H1 (cell line): Measurements from ENCODE around the gene POLR1B. TPM values are rescaled to one million over a fixed set of nuclear protein-coding genes. Genes with fewer than 3 reads are reported as not detected.
"Not testable (repeated sequence)": the region's sequence is repeated elsewhere in the genome, so short reads cannot be mapped to it uniquely, and the experiment has no call there.

ENCODE experiments used
- CTCF ChIA-PET: fragments of 300-600 bp; sonication (Branson Sonifier 250); formaldehyde crosslinking; loops from one replicate; lab custom pipeline; 2021; ENCODE audit not compliant: partially characterized antibody; lab: Charles Lee
- POLR2A ChIA-PET: fragments of 300-600 bp; sonication (Branson Sonifier 250); formaldehyde crosslinking; loops from one replicate; lab custom pipeline; 2021; ENCODE audit warnings: inconsistent platforms; ENCODE audit not compliant: partially characterized antibody; lab: Charles Lee
- DNase-seq, 2 experiments: peaks; one replicate each; pipeline versions ENCODE4 v3.0.0 to v3.0.0-alpha.2; 2010 to 2022; ENCODE audit warnings: low spot score in 2 of 2, low read depth in 1 of 2, mixed read lengths in 1 of 2
- FAIRE-seq: peaks from 2 replicates; lab custom pipeline; 2011; peaks lifted over from hg19 to GRCh38; lab: Jason Lieb, UNC
- H2AFZ ChIP-seq: 2 replicates; pipeline ENCODE4 v1.8.1; 2012; ENCODE audit warnings: low read length, inconsistent platforms
- H2AK5ac ChIP-seq: 2 replicates; pipeline ENCODE4 v1.6.1; 2013; ENCODE audit warnings: low read depth, low read length
- H2BK120ac ChIP-seq: replicated peaks from 2 replicates; pipeline ENCODE3; 2013; ENCODE audit warnings: low read depth, low read length, inconsistent platforms
- H2BK12ac ChIP-seq: 2 replicates; pipeline ENCODE4 v1.6.1; 2013; ENCODE audit warnings: low read depth, low read length
- H2BK15ac ChIP-seq: 2 replicates; pipeline ENCODE4 v1.6.1; 2013; ENCODE audit warnings: low read length
- H2BK20ac ChIP-seq: 2 replicates; pipeline ENCODE4 v1.6.1; 2013; ENCODE audit warnings: low read length
- H2BK5ac ChIP-seq: 2 replicates; pipeline ENCODE4 v1.6.1; 2013; ENCODE audit warnings: low read depth, low read length
- H3K14ac ChIP-seq: 2 replicates; pipeline ENCODE4 v1.6.1; 2013; ENCODE audit warnings: inconsistent platforms; ENCODE audit not compliant: insufficient read length
- H3K18ac ChIP-seq: 2 replicates; pipeline ENCODE4 v1.6.1; 2013; ENCODE audit warnings: low read length; ENCODE audit errors: extremely low read depth
- H3K23ac ChIP-seq: 2 replicates; pipeline ENCODE4 v1.6.1; 2013; ENCODE audit warnings: inconsistent platforms; ENCODE audit not compliant: insufficient read length
- H3K23me2 ChIP-seq: 2 replicates; pipeline ENCODE4 v1.6.1; 2013; ENCODE audit warnings: low read depth, low read length
- H3K27ac ChIP-seq: 2 replicates; pipeline ENCODE4 v1.6.1; 2011; ENCODE audit warnings: low read depth, low read length, inconsistent platforms
- H3K27me3 ChIP-seq, 4 experiments: replicated peaks in 1 of 4; 1 replicate in 1 of 4; 2 replicates in 3 of 4; pipeline versions ENCODE4 v1.6.1 to v1.8.1; 2011 to 2013; ENCODE audit warnings: low read length in 3 of 4, mild to moderate bottlenecking in 3 of 4, inconsistent platforms in 2 of 4, mixed read lengths in 2 of 4, moderate library complexity in 1 of 4; ENCODE audit not compliant: control insufficient read depth in 3 of 4, insufficient read depth in 3 of 4; ENCODE audit errors: extremely low read depth in 1 of 4
- H3K36me3 ChIP-seq, 4 experiments: 2 replicates each; pipeline versions ENCODE4 v1.6.1 to v1.8.1; 2011 to 2013; ENCODE audit warnings: mild to moderate bottlenecking in 4 of 4, low read length in 3 of 4, moderate library complexity in 2 of 4, control low read depth in 1 of 4, inconsistent platforms in 1 of 4; ENCODE audit not compliant: insufficient read depth in 4 of 4, control insufficient read depth in 2 of 4
- H3K4ac ChIP-seq: replicated peaks from 2 replicates; pipeline ENCODE3; 2013; ENCODE audit warnings: low read length, low read depth, mixed read lengths, inconsistent platforms; ENCODE audit not compliant: insufficient read length
- H3K4me1 ChIP-seq, 4 experiments: replicated peaks in 1 of 4; 1 replicate in 1 of 4; 2 replicates in 3 of 4; pipeline versions ENCODE4 v1.6.1 to v1.8.1; 2011 to 2013; ENCODE audit warnings: low read length in 3 of 4, inconsistent platforms in 2 of 4, mixed read lengths in 1 of 4; ENCODE audit not compliant: insufficient read depth in 4 of 4, control insufficient read depth in 3 of 4
- H3K4me2 ChIP-seq, 2 experiments: 2 replicates each; pipeline versions ENCODE4 v1.6.1 to v1.8.1; 2011 to 2013; ENCODE audit warnings: low read depth in 2 of 2, low read length in 2 of 2, control low read depth in 1 of 2, inconsistent platforms in 1 of 2, mild to moderate bottlenecking in 1 of 2; ENCODE audit not compliant: insufficient read depth in 1 of 2
- H3K4me3 ChIP-seq, 4 experiments: fragments of 200-600, 300-600 bp in 1 of 4; sonication (generic), shearing (Covaris generic), sonication (Bioruptor Twin) in 1 of 4; 2 replicates each; pipeline versions ENCODE4 v1.5.1 to v1.8.1; 2011 to 2016; ENCODE audit warnings: low read length in 4 of 4, low read depth in 3 of 4, control low read depth in 2 of 4, inconsistent platforms in 2 of 4, mild to moderate bottlenecking in 2 of 4, mixed read lengths in 1 of 4, moderate library complexity in 1 of 4; ENCODE audit not compliant: insufficient read depth in 2 of 4; ENCODE audit errors: extremely low read depth in 1 of 4
- H3K56ac ChIP-seq: replicated peaks from 2 replicates; pipeline ENCODE3; 2013; ENCODE audit warnings: low read depth, mild to moderate bottlenecking, mixed read lengths, low read length, inconsistent platforms; ENCODE audit not compliant: insufficient read length
- H3K79me1 ChIP-seq: 2 replicates; pipeline ENCODE4 v1.6.1; 2013; ENCODE audit warnings: low read depth, low read length, control low read depth
- H3K79me2 ChIP-seq, 2 experiments: 2 replicates each; pipeline versions ENCODE4 v1.6.1 to v1.8.1; 2012 to 2013; ENCODE audit warnings: low read length in 2 of 2, mild to moderate bottlenecking in 2 of 2, inconsistent platforms in 1 of 2; ENCODE audit not compliant: insufficient read depth in 2 of 2, control insufficient read depth in 1 of 2
- H3K9ac ChIP-seq, 4 experiments: replicated peaks in 1 of 4; 1 replicate in 1 of 4; 2 replicates in 3 of 4; pipeline versions ENCODE4 v1.6.1 to v1.8.1; 2011 to 2013; ENCODE audit warnings: low read depth in 3 of 4, low read length in 3 of 4, control low read depth in 2 of 4, mild to moderate bottlenecking in 2 of 4, moderate library complexity in 2 of 4, inconsistent platforms in 1 of 4; ENCODE audit errors: extremely low read depth in 1 of 4
- H3K9me3 ChIP-seq, 2 experiments: 2 replicates each; pipeline versions ENCODE4 v1.6.1 to v1.8.1; 2012 to 2013; ENCODE audit warnings: mild to moderate bottlenecking in 2 of 2, moderate library complexity in 2 of 2, control low read depth in 1 of 2, inconsistent platforms in 1 of 2, low read depth in 1 of 2, low read length in 1 of 2, mixed read lengths in 1 of 2; ENCODE audit not compliant: insufficient read depth in 2 of 2
- H4K20me1 ChIP-seq, 2 experiments: replicated peaks in 1 of 2; 2 replicates each; pipeline versions ENCODE3 to v1.8.1; 2011 to 2013; ENCODE audit warnings: inconsistent platforms in 2 of 2, low read length in 2 of 2, mild to moderate bottlenecking in 1 of 2; ENCODE audit not compliant: insufficient read depth in 2 of 2, control insufficient read depth in 1 of 2
- H4K5ac ChIP-seq: 2 replicates; pipeline ENCODE4 v1.6.1; 2013; ENCODE audit warnings: low read length, low read depth, mixed read lengths, inconsistent platforms; ENCODE audit not compliant: insufficient read length
- H4K8ac ChIP-seq: 2 replicates; pipeline ENCODE4 v1.8.0; 2013; ENCODE audit warnings: mild to moderate bottlenecking, moderate library complexity, low read length, inconsistent platforms; ENCODE audit not compliant: insufficient read depth; ENCODE audit errors: extremely low read depth
- H4K91ac ChIP-seq: replicated peaks from 2 replicates; pipeline ENCODE3; 2013; ENCODE audit warnings: low read length, mixed read lengths, inconsistent platforms; ENCODE audit not compliant: insufficient read length
- RFX5 ChIP-seq: IDR thresholded peaks from 2 replicates; pipeline ENCODE4 v1.6.1; 2011; ENCODE audit warnings: low read depth, low read length, improper control_type of control experiment, borderline replicate concordance
- WGBS, 2 experiments: shearing (Covaris generic) in 1 of 2; methylation state at CpG; one replicate each; pipeline versions ENCODE4 v1.1.6 to v1.1.7; 2013 to 2015; ENCODE audit warnings: low lambda C conversion rate in 2 of 2, mixed read lengths in 2 of 2, inconsistent platforms in 1 of 2, low coverage in 1 of 2, missing lambda C conversion rate in 1 of 2; ENCODE audit not compliant: insufficient replicate concordance in 2 of 2, insufficient coverage in 1 of 2, insufficient read length in 1 of 2; ENCODE audit errors: extremely low coverage in 1 of 2, missing lambda C conversion rate in 1 of 2; 5-methylcytosine and 5-hydroxymethylcytosine counted together
- polyA plus RNA-seq, 7 experiments: library from polyadenylated mRNA; depleted of rRNA in 3 of 7; stranded (reverse) in 5 of 7; unstranded in 2 of 7; fragments of >200 nt in 5 of 7; fragments of 200-250 nt in 2 of 7; gene quantifications; 1 replicate in 5 of 7; 2 replicates in 1 of 7; 4 replicates in 1 of 7; pipeline versions ENCODE4 v1.2.1 to v1.2.3, GENCODE V29; 2011 to 2013; ENCODE audit warnings: missing spikeins in 2 of 7, mixed read lengths in 2 of 7
- total RNA-seq: library from RNA; stranded (reverse); fragmentation: NEBNext Ultra II Directional; extraction: Animal tissue kit (Norgen Biotek cat#: 25700); gene quantifications from 2 replicates; pipeline ENCODE4 v1.2.1, GENCODE V29; 2021

POLR1B gene
- total and polyA plus RNA-seq, 2 of the 8 experiments (the other 6 are each of a cell fraction or from before 2014, with no cell fraction given), result 24.3 to 69.4 TPM

- no peak for TF ChIP-seq RFX5
Observed at GRCh38 chr2:112607680-112608438, 65.6 kb downstream of the POLR1B start (continued).

- H3K23ac ChIP-seq, H3K56ac ChIP-seq, H2BK20ac ChIP-seq, H2BK120ac ChIP-seq, H2BK12ac ChIP-seq, FAIRE-seq, CTCF ChIA-PET, H4K5ac ChIP-seq, H3K9me3 ChIP-seq, H2BK15ac ChIP-seq, H3K27ac ChIP-seq, H2AK5ac ChIP-seq, H4K20me1 ChIP-seq, H3K4ac ChIP-seq, H3K4me3 ChIP-seq, H3K18ac ChIP-seq, H3K79me2 ChIP-seq, H3K9ac ChIP-seq, H2BK5ac ChIP-seq, H4K91ac ChIP-seq, H3K4me2 ChIP-seq, H3K14ac ChIP-seq, H3K79me1 ChIP-seq, H4K8ac ChIP-seq, DNase-seq, H2AFZ ChIP-seq, H3K36me3 ChIP-seq, H3K27me3 ChIP-seq, H3K23me2 ChIP-seq, H3K4me1 ChIP-seq: not testable (repeated sequence)
- WGBS, 2 experiments, result 96% methylated on average over 4 of the region's 4 CpGs; no CpG with 5 or more reads in 1 of the 2 experiments
- POLR2A ChIA-PET, result interaction anchor here (0.6 kb wide), 1 partner anchor 32 kb away, joined by 3 read pairs; no protein-coding TSS in a partner anchor
Observed at GRCh38 chr2:112609320-112609719, 67.1 kb downstream of the POLR1B start.
